Left lung (tissue), 10 donors: ENCODE results near the gene WNT9A. TPM values are rescaled to one million over a fixed set of nuclear protein-coding genes. Genes with fewer than 3 reads are reported as not detected.
A peak's percentile ranks its signal among the peaks of the same experiment; 100 is the strongest.

Source experiments
- ATAC-seq: fragments of 200-7000 bp; cut with Tn5 transposase; one replicate; pipeline ENCODE4 v1.9.1; 2020; ENCODE audit warnings: moderate library complexity
- DNase-seq, 4 donors: peaks; one replicate each; pipeline ENCODE4 v3.0.0-alpha.2; 2013 to 2020
- H3K27ac ChIP-seq, 2 donors: fragments of 200-600 bp; sonication (generic) in 1 of 2; one replicate each; pipeline versions ENCODE4 v1.5.0 to v1.8.0; 2020 to 2021
- H3K27me3 ChIP-seq, 2 donors: fragments of 200-600 bp; sonication (generic) in 1 of 2; one replicate each; pipeline versions ENCODE4 v1.5.0 to v1.8.0; 2020 to 2021
- H3K36me3 ChIP-seq, 2 donors: fragments of 200-600 bp; sonication (generic) in 1 of 2; one replicate each; pipeline versions ENCODE4 v1.5.0 to v1.8.0; 2020 to 2021
- H3K4me1 ChIP-seq, 2 donors: fragments of 200-600 bp; one replicate each; pipeline ENCODE4 v1.8.0; 2021
- H3K4me3 ChIP-seq, 2 donors: fragments of 200-600 bp; sonication (generic) in 1 of 2; one replicate each; pipeline versions ENCODE4 v1.5.0 to v1.8.0; 2020 to 2021; ENCODE audit warnings: mild to moderate bottlenecking in 1 of 2
- H3K9me3 ChIP-seq, 2 donors: fragments of 200-600 bp; sonication (generic) in 1 of 2; one replicate each; pipeline versions ENCODE4 v1.5.0 to v1.8.0; 2020 to 2021
- intact Hi-C, 2 donors: fragments of 100-400 bp; cut with DNase I; formaldehyde crosslinking; loops; one replicate each; pipeline versions ENCODE4 v1.11.2 to v1.14.2; 2022
- polyA plus RNA-seq, 6 donors: library from polyadenylated mRNA; unstranded; fragments of 120-200 nt; gene quantifications; one replicate each; pipeline ENCODE4 v1.2.1, GENCODE V29; 2013; ENCODE audit not compliant: insufficient read length in 6 of 6
- total RNA-seq, 2 donors: library from RNA; stranded (reverse); fragmentation: NEBNext Ultra II Directional; extraction: Animal tissue kit (Norgen Biotek cat#: 25700); gene quantifications; one replicate each; pipeline ENCODE4 v1.2.1, GENCODE V29; 2021
- TF ChIP-seq, protein P1 (sequence below), 2 donors: fragments of 200-600 bp; sonication (generic) in 1 of 2; IDR thresholded peaks; one replicate each; pipeline versions ENCODE4 v1.5.0 to v1.8.0; 2021; ENCODE audit warnings: antibody characterized with exemption in 2 of 2
- donor health status: DM: no; HTN: yes; CAD: no.
- donor health status: DM: no; HTN: no; CAD: no.

Gene WNT9A
- total and polyA plus RNA-seq, 8 donors, result 2.1 to 8.5 (median 2.9) TPM

DNA sequence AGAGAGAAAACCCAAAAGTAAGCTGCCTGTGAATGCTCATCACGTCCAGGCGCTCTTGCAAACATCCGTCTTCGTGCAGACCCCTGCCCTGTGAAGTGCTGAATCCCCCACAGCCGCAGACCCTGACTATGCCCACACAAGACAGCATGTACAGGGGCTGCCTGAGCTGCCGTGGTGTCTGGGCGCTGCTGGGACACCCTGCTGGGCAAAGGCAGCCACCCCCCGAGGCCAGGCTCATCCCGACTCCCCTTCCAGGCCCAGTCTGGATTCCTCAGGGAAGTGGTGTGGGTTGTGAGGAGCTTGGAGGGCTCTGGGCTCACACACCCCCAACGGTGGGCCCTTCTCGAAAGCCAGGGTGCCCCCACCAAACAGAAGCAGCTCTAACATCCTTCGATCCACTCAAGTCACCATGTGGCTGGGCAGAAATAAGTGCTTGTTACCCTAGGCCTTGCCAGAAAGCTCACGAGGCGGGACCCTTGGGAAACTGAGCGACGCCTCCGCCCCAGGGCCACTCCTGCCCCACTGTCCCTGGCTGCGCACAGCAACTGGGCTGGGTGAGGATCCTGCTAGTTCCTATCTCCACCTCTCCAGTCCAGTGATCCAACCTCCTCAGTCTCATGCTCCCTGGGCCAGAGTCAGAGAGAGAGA, 4.8 kb upstream of the WNT9A start:
- ATAC-seq, result no peak

DNA sequence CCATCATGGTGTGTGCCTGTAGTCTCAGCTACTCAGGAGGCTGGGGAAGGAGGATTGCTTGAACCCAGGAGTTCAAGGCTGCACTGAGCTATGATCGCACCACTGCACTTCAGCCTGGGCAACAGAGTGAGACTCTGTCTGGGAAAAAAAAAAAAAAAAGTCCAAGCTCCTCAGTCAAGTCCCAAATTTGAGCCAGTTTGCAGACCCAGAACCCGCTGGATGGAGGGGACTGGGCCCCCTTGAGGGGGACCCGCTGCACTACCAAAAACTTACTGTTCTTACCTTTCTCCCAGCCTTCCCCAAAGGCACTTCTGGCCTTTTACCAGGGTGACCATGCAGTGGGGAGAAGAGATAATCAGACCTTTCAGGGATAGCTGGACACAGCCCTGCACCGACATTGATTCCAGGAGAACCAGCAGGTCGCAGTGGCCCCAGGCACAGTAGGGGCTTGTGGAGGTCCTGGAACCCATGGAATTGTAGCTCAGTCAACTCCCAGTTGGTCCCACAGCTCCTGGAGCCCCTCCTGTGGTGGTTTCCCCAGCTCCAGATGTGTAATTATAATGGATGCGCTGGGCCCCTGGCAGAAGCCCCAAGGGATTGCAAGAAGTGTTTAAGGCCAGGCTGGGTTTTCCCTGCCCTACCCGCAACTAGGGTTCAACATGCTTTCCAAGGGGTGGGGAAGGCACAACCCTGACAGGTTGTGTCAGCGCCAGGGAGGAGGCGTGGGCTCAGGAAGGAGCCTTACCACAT, 4.1 kb upstream of the WNT9A start:
- DNase-seq (no peak), ATAC-seq (no peak)
- peaks cover 4 to 16% of the 10 kb centered on the region in 2 donors for H3K4me1 ChIP-seq
- intact Hi-C loops, result no loop called here
- H3K9me3 ChIP-seq, result no peaks in the 10 kb centered on the region
- TF ChIP-seq, protein P1, sequence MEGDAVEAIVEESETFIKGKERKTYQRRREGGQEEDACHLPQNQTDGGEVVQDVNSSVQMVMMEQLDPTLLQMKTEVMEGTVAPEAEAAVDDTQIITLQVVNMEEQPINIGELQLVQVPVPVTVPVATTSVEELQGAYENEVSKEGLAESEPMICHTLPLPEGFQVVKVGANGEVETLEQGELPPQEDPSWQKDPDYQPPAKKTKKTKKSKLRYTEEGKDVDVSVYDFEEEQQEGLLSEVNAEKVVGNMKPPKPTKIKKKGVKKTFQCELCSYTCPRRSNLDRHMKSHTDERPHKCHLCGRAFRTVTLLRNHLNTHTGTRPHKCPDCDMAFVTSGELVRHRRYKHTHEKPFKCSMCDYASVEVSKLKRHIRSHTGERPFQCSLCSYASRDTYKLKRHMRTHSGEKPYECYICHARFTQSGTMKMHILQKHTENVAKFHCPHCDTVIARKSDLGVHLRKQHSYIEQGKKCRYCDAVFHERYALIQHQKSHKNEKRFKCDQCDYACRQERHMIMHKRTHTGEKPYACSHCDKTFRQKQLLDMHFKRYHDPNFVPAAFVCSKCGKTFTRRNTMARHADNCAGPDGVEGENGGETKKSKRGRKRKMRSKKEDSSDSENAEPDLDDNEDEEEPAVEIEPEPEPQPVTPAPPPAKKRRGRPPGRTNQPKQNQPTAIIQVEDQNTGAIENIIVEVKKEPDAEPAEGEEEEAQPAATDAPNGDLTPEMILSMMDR (IDR thresholded peaks at IDR 0.05), result no peak
- H3K4me3 ChIP-seq, result no peak overlapping the region
- H3K27me3 ChIP-seq, result peaks cover 0 to 79% of the 10 kb centered on the region in 2 donors
- no peaks in the 10 kb centered on the region for H3K36me3 ChIP-seq
- H3K27ac ChIP-seq, result no peak overlapping the region

More for the DNA sequence above, 4.8 kb upstream of the WNT9A start:
- TF ChIP-seq, protein P1 (IDR thresholded peaks at IDR 0.05), result no peak
- Histone ChIP-seq H3K36me3 (no peaks in the 10 kb centered on the region), H3K27me3 (peaks cover 4 to 76% of the 10 kb centered on the region in 2 donors), H3K4me1 (peaks cover 0 to 9% of the 10 kb centered on the region in 2 donors), H3K4me3 (no peak overlapping the region), H3K9me3 (no peaks in the 10 kb centered on the region), H3K27ac (no peak overlapping the region)
- intact Hi-C loops, result no loop called here
- DNase-seq, result peak in 1 of 4 donors; percentile 73

DNA sequence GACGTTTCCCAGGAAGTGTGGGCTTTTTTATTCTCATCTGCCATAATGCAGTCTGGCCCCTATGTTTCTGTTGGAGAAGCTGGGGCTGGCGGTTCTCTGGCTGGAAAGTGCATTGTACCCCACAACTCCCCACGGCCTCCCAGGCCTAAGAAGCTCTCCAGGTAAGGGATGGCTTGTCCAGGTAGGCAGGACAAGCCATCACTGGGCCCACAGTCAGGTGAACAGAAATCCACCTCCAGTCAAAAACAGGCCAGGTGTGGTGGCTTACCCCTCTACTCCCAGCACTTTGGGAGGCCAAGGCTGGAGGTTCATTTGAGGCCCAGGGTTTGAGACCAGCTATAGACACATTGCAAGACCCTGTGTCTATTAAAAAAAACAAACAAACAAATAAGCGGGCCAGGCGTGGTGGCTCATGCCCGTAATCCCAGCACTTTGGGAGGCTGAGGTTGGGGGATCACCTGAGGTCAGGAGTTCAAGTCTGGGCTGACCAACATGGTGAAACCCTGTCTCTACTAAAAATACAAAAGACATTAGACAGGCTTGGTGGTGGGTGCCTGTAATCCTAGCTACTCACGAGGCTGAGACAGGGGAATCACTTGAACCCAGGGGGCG, 3.1 kb upstream of the WNT9A start:
- Histone ChIP-seq H3K27me3 (peaks cover 0 to 85% of the 10 kb centered on the region in 2 donors), H3K4me1 (peaks cover 11 to 25% of the 10 kb centered on the region in 2 donors), H3K36me3 (no peaks in the 10 kb centered on the region), H3K27ac (no peak overlapping the region), H3K9me3 (no peaks in the 10 kb centered on the region), H3K4me3 (no peak overlapping the region)
- ATAC-seq, result no peak
- intact Hi-C loops, result no loop called here
- DNase-seq, result peak in 1 of 4 donors; percentile 15
- TF ChIP-seq, protein P1 (IDR thresholded peaks at IDR 0.05), result no peak

DNA sequence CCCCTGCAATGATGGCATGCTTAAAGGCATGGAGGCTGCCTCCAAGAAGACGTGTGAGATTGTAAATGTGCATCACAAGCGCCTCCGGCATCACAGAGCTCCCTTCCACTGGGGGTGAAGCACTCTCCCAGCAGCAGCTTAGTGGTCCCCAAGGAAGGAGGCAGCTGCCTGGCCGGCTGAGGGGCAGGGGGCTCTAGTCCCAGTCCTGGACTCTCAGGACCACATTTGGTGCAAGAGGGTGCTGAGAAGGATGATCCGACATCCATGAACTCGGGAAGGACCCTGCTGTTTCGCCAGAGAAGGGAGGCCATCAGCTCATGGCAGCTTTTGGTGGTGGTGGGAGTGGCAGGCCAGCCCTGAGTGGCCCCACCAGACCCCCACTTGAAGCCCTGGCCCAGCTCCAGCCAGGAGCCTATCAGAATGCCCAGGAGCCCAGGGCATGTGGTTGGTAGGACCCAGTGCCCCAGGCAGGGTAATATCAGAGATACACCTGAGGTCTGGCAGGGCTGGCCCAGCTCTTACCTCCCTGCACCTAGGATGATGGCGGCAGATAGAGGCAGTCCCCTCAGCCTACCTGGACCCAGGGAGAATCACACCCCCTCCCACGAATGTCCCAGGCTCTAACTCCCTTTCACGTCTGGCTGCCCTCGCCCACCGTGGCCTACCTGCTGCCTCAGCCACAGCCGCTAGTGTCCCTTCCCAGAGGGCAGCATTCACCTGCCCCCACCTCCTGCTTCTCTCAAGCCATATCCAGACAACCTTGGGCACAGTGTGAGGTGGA, 2.4 kb upstream of the WNT9A start:
- peak in 1 of 4 donors; percentile 57 for DNase-seq
- no peak for ATAC-seq
- peaks cover 12 to 30% of the 10 kb centered on the region in 2 donors for H3K4me1 ChIP-seq
- TF ChIP-seq, protein P1 (IDR thresholded peaks at IDR 0.05), result no peak
- H3K27me3 ChIP-seq, result peaks cover 0 to 85% of the 10 kb centered on the region in 2 donors
- H3K9me3 ChIP-seq, result no peaks in the 10 kb centered on the region
- no peaks in the 10 kb centered on the region for H3K36me3 ChIP-seq
- intact Hi-C loops, result loop anchor here (5.0 to 10.0 kb wide), 3 partner anchors 185 to 465 kb away; no protein-coding TSS in a partner anchor
- no peak overlapping the region for H3K27ac ChIP-seq
- H3K4me3 ChIP-seq, result no peak overlapping the region
